ENCODE results near the gene MYCBP2.
"Not testable (repeated sequence)": the region's sequence is repeated elsewhere in the genome, so short reads cannot be mapped to it uniquely, and the experiment has no call there.

Gene MYCBP2, protein sequence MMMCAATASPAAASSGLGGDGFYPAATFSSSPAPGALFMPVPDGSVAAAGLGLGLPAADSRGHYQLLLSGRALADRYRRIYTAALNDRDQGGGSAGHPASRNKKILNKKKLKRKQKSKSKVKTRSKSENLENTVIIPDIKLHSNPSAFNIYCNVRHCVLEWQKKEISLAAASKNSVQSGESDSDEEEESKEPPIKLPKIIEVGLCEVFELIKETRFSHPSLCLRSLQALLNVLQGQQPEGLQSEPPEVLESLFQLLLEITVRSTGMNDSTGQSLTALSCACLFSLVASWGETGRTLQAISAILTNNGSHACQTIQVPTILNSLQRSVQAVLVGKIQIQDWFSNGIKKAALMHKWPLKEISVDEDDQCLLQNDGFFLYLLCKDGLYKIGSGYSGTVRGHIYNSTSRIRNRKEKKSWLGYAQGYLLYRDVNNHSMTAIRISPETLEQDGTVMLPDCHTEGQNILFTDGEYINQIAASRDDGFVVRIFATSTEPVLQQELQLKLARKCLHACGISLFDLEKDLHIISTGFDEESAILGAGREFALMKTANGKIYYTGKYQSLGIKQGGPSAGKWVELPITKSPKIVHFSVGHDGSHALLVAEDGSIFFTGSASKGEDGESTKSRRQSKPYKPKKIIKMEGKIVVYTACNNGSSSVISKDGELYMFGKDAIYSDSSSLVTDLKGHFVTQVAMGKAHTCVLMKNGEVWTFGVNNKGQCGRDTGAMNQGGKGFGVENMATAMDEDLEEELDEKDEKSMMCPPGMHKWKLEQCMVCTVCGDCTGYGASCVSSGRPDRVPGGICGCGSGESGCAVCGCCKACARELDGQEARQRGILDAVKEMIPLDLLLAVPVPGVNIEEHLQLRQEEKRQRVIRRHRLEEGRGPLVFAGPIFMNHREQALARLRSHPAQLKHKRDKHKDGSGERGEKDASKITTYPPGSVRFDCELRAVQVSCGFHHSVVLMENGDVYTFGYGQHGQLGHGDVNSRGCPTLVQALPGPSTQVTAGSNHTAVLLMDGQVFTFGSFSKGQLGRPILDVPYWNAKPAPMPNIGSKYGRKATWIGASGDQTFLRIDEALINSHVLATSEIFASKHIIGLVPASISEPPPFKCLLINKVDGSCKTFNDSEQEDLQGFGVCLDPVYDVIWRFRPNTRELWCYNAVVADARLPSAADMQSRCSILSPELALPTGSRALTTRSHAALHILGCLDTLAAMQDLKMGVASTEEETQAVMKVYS (N-terminal part only)

DNA sequence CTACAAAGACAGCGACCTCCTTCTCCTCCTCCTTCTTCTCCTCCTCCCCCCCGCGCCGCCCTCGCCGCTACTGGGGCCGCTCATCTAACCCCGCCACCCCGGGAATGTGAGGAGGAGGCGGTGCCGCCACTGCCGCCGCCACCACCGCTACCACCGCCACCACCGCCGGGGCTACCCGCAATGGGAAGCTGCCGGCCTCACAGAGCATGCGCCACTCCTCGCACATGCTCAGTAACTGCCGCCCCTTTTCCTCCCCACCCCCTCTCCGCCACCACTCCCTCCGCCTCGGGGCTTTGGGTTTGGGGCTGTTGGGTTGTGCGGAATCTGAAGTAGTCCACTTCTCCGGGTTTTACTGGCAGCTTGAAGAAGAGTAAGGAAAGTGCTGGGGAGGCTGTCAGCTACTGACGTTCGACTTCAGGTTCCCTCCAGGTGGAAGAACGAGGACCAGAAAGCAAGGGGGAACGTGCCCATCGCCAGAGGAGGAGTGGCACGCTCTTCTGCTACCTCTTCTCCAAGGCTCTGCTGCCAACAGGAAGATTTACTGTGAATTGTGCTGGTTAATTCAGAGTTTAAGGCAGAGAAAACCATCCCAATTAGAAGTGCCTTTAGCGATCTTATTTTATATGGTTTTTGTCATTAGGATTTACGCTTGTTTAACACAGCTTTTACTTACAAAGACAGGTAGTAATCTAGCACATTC, at the start of gene MYCBP2:
Gene MYCBP2, minus strand, starts transcription at position 190 of the 700 bp plus-strand sequence. CDS start 319 bp downstream, outside the sequence.
- DNase-seq = peak; percentile 90

GRCh38 chr13:77375560-77376108, 48.7 kb upstream of the MYCBP2 start:
- DNase-seq = no peak

GRCh38 chr13:77374786-77375185, 47.9 kb upstream of the MYCBP2 start:
- DNase-seq = no peak

GRCh38 chr13:77374339-77374738, 47.4 kb upstream of the MYCBP2 start:
- DNase-seq = no peak

DNA sequence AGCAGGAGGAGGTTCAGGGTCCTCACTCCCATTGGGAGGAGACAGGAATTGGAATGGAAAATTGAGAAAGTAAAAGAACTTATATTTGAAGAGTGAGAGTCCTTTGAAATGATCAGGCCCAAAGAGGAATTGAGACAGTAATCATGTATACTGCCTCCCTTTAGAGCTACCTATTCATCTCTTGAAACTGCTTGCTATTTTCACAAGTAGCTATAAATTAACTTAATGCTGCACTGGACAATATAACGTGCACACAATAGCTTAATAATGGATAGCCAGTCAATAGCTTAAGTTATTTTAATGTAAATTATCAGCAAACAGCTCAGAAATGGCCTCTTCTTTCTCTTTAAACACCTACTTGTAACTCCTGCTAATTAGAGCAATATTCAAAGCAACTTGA, 46.6 kb upstream of the MYCBP2 start:
- no peak for DNase-seq

GRCh38 chr13:77372275-77372674, 45.4 kb upstream of the MYCBP2 start:
- DNase-seq = no peak

GRCh38 chr13:77370888-77371287, 44.0 kb upstream of the MYCBP2 start:
- DNase-seq = no peak

DNA sequence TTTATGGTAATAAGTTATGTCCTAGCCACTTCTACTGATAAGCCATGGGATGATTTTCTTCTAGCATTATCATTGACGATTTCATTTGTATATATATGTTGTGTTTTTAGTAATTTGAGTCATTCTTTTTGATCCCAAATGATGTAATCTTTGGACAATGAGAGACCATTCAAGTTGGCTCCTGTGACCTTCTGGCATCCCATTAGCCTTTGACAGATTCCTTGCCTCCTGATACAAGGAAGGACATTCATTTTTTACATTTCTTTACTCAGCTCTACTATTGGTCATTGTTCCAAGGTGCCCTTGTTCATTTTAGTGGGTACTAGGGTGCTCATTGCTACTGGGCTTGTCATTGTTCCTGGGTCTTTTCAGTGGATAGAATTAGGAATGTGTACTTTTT, 35.3 kb upstream of the MYCBP2 start:
- no peak for DNase-seq

DNA sequence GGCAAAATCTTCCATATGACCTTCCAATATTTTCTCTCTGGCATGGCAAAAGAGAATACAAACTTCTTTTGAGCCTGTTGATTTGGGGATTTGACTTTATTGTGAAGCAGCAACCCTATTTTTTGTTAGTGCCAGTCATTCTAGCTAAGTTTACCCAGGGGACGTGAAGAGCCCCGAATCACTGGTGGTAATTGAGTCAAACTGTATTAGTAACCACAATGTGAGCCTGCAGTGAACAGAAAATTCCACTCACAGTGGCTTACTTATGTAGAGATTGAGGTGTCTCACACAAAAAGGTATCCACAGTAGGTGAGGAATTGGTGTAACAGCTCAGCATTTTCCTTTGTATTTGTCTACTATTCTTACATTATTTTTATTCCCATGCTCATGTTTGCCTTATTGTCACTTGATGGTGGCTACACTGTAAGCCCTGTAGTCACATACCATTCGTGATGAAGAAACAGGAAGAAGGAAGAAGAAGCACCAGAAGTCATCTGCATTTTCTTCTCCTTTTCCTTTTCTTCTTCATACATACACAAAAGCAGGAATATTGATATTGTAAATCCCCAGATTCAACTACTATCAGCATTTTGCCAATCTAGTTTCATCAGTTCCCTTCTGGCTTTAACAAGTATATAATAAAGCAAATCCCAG, 33.3 kb upstream of the MYCBP2 start:
- no peak for DNase-seq

DNA sequence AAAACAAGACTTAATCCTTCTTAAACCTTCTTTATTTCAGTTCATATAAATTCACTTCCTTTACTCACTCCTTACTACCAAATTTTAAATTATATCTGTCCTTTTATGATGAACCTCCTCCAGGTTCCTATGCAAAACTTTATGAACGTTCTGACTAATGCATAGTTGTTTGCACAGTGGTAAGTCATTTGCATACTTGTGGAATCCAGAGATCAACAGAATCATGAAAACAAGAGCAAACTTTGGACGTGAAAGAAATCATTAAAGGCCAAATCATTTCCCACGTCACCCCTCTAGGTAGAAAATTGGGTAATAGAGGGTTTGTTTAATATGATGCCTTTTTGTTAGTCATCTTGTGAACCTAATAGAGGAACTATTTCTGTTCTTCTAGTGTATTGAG, 32.3 kb upstream of the MYCBP2 start:
- DNase-seq = no peak

DNA sequence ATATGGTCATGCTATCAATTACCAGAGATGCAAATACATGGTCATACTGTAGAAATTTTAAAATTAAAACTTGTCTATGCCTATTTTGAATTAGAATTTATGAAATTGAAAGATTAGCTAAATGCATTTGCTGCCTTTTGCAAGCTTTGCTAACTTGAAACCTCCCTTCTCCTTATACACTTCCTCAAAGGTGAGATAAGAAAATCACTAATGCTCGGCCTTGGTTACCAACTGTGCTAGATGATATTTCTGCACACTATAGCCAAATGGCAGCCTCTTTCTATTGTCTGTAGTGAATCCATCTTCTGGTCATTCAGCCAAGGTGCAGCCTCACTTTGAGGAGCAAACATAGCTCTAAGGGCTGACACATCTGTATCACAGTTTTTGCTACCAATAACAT, 31.1 kb upstream of the MYCBP2 start:
- no peak for DNase-seq

- DNase-seq = no peak
Measured at GRCh38 chr13:77356155-77356554, 29.3 kb upstream of the MYCBP2 start.

GRCh38 chr13:77353995-77354394, 27.1 kb upstream of the MYCBP2 start:
- no peak for DNase-seq

GRCh38 chr13:77351315-77351714, 24.4 kb upstream of the MYCBP2 start:
- DNase-seq = no peak

- DNase-seq = no peak
Measured at GRCh38 chr13:77350811-77351210, 23.9 kb upstream of the MYCBP2 start.

- no peak for DNase-seq
Measured at GRCh38 chr13:77349365-77349764, 22.5 kb upstream of the MYCBP2 start.

DNA sequence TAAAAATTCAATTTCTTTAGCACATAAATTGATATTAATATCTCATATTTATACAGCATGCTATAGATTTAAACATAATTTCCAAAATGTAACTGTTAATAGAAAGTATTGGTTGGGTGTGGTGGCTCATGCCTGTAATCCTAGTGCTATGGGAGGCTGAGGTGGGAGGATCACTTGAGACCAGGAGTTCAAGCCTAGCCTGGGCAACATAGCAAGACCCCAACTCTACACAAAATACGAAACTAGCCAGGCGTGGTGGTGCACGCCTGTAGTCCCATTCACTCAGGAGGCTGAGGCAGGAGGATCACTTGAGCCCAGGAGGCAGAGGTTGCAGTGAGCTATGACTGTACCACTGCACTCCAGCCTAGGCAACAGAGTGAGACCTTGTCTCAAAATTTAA, 20.5 kb upstream of the MYCBP2 start:
- not testable (repeated sequence) for DNase-seq

- DNase-seq = no peak
Measured at GRCh38 chr13:77345150-77345780, 18.4 kb upstream of the MYCBP2 start.

DNA sequence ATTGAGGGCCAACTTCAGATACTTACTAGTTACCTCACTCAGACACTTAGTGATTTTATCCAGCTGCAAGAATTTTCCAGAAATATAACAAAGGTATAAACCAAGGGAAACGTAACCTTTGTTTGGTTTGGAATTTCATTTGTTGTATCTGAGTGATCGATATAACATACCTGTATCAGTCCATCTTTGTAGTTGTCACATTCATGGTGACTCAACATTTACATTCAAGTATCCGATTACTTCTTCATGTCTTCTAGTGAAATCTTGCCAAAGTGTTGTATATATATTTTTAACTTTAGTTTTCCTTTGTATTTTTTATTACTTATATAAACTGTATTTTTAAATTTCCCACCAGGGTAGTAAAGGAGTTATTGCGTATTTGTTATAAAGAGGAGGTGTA, 16.9 kb upstream of the MYCBP2 start:
- no peak for DNase-seq

DNA sequence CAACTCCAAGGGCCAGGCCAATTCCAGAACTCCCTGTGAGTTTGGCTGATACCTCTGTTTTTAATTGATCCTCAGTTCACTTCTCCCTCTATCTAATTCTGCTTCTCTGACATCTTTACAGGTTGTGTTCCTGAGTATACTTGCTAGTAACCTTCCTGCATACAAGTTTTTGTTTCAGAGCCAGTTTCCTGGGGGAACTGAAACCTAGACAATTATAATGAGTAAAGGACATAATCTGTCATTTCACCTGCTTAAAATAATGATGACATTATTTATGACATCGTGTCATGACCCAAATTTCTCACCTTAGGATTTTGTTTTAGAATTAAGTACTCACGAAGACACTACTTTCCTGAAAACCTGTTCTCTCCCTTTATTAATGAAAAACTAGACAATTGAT, 12.5 kb upstream of the MYCBP2 start:
- no peak for DNase-seq

- DNase-seq = no peak
Measured at GRCh38 chr13:77338961-77339401, 12.1 kb upstream of the MYCBP2 start.
